Psoas muscle (tissue), 8 donors: Measurements from ENCODE around the gene TMEM273. TPM values are rescaled to one million over a fixed set of nuclear protein-coding genes. Genes with fewer than 3 reads are reported as not detected.
"Not testable (repeated sequence)": the region's sequence is repeated elsewhere in the genome, so short reads cannot be mapped to it uniquely, and the experiment has no call there.

Experiments
- ATAC-seq, 4 donors: fragments of 200-7000 bp; cut with Tn5 transposase; one replicate each; pipeline ENCODE4 v1.9.1; 2020; ENCODE audit warnings: moderate library complexity in 3 of 4, mild to moderate bottlenecking in 2 of 4
- DNase-seq, 2 donors: peaks; one replicate each; pipeline ENCODE4 v3.0.0-alpha.2; 2020
- H3K27ac ChIP-seq: fragments of 200-600 bp; one replicate; pipeline ENCODE4 v1.8.0; 2022
- H3K27me3 ChIP-seq, 3 donors: fragments of 200-600 bp in 1 of 3; one replicate each; pipeline versions ENCODE4 v1.6.1 to v1.8.0; 2013 to 2022; ENCODE audit warnings: low read length in 2 of 3, mild to moderate bottlenecking in 2 of 3, moderate library complexity in 1 of 3; ENCODE audit not compliant: insufficient read depth in 3 of 3
- H3K36me3 ChIP-seq, 2 donors: fragments of 200-600 bp in 1 of 2; one replicate each; pipeline versions ENCODE4 v1.6.1 to v1.8.0; 2013 to 2022; ENCODE audit warnings: low read depth in 1 of 2, mild to moderate bottlenecking in 1 of 2, moderate library complexity in 1 of 2; ENCODE audit not compliant: insufficient read depth in 1 of 2
- H3K4me1 ChIP-seq: fragments of 200-600 bp; one replicate; pipeline ENCODE4 v1.8.0; 2022
- H3K4me3 ChIP-seq: fragments of 200-600 bp; one replicate; pipeline ENCODE4 v1.8.0; 2022; ENCODE audit warnings: mild to moderate bottlenecking
- H3K9me3 ChIP-seq: fragments of 200-600 bp; one replicate; pipeline ENCODE4 v1.8.0; 2022
- WGBS, 3 donors: extraction: QIAGEN DNeasy Blood & Tissue Kit; methylation state at CpG; one replicate each; pipeline versions ENCODE4 v1.1.6 to v1.1.7; 2013; 5-methylcytosine and 5-hydroxymethylcytosine counted together
- intact Hi-C, 2 donors: fragments of 100-400 bp; cut with DNase I; formaldehyde crosslinking; loops; one replicate each; pipeline versions ENCODE4 v1.11.0 to v1.14.2; 2022
- polyA plus RNA-seq, 3 donors: library from polyadenylated mRNA; stranded (reverse); fragments of 200-250 nt; gene quantifications; one replicate each; pipeline ENCODE4 v1.2.3, GENCODE V29; 2013
- total RNA-seq, 4 donors: library from RNA; stranded (reverse); fragmentation: NEBNext Ultra II Directional in 2 of 4; extraction: Animal tissue kit (Norgen Biotek cat#: 25700) in 2 of 4; gene quantifications; one replicate each; pipeline versions ENCODE4 v1.2.1 to v1.2.4, GENCODE V29; 2021 to 2023
- TF ChIP-seq, protein P1 (sequence below): fragments of 200-600 bp; IDR thresholded peaks from one replicate; pipeline ENCODE4 v1.8.0; 2022; ENCODE audit warnings: antibody characterized with exemption
- donor health status: healthy with polysubstance abuse.
- donor health status: DM: no; HTN: no; CAD: no; lungs with moderate emphysema.
- donor health status: Bipolar disorder and iron deficiency.
- donor health status: healthy.
- donor health status: DM: yes; HTN: yes; CAD: no.
- donor health status: DM: no; HTN: no; CAD: no.
- donor health status: DM: no; HTN: no; CAD: no.
- donor health status: DM: yes; HTN: yes; CAD: no.

TMEM273 gene
- total and polyA plus RNA-seq, 7 donors = 3.5 to 12.0 (median 7.7) TPM

DNA sequence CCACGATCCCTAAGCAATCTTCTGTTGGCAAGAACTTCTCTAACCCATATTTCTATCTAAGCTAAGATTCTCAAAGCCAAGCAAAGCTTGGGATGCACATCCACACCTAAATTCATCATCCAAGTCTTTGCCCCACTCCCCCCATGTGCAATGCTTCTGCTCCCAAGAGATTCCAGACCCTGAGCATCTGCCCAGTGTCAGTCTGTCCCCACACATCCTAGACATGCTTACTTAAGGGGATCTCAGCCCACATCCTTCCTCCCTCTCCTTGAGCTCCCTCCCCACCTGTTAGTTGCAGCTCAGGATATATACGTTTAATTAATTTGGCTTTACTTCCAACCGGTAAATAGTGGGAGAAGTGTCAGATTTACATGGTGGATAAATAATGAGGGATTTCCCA is 17.0 kb upstream of the TMEM273 start:
- H3K27ac ChIP-seq = no peak overlapping the region
- TF ChIP-seq, protein P1, sequence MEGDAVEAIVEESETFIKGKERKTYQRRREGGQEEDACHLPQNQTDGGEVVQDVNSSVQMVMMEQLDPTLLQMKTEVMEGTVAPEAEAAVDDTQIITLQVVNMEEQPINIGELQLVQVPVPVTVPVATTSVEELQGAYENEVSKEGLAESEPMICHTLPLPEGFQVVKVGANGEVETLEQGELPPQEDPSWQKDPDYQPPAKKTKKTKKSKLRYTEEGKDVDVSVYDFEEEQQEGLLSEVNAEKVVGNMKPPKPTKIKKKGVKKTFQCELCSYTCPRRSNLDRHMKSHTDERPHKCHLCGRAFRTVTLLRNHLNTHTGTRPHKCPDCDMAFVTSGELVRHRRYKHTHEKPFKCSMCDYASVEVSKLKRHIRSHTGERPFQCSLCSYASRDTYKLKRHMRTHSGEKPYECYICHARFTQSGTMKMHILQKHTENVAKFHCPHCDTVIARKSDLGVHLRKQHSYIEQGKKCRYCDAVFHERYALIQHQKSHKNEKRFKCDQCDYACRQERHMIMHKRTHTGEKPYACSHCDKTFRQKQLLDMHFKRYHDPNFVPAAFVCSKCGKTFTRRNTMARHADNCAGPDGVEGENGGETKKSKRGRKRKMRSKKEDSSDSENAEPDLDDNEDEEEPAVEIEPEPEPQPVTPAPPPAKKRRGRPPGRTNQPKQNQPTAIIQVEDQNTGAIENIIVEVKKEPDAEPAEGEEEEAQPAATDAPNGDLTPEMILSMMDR = no peak
- H3K4me1 ChIP-seq = no peaks in the 10 kb centered on the region
- no peaks in the 10 kb centered on the region for H3K9me3 ChIP-seq
- no peak overlapping the region for H3K4me3 ChIP-seq
- H3K36me3 ChIP-seq = no peaks in the 10 kb centered on the region
- DNase-seq = no peak
- ATAC-seq = no peak
- intact Hi-C loops = no loop called here
- WGBS, 3 donors = 58 to 71% (median 68%) methylated on average over 3 of the region's 3 CpGs
- no peaks in the 10 kb centered on the region for H3K27me3 ChIP-seq

DNA sequence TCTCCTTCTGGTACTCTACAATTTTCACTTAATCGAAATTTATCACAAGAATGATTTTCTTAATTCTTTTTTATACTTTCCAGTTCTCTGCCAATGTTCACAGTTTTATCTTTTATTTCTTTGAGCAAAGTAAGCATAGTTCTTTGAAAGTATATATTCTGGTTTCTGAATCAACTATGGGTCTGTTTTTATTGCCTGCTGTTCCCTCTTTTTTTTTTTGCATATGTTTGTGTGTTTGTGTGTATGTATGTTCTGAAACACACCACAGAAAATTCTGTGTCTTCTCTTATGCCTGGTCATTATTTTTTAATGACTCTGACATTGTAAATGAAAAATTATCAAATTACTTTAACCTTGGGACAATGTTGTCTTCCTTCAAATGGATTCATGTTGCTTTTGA is 15.9 kb upstream of the TMEM273 start:
- H3K4me1 ChIP-seq = no peaks in the 10 kb centered on the region
- WGBS, 3 donors = 82 to 97% (median 83%) methylated on average over 1 of the region's 1 CpG
- no peak for DNase-seq

DNA sequence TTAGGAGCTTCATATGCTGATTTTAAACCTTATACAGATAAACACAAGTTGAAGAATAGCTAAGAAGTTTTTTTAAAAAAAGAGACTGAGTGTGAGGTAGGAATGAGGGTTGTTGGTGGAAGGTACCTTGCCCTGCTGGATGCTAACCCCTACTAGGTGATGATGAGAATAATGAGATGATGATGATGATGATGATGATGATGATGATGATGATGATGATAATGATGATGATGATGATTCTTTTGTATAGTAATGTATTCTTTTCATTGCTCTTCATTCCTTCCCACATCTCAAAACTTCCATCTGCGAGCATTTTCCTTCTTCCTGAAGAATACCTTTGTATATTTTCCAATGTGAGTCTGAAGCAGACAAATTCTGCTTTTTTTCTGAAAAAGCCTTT is 14.1 kb upstream of the TMEM273 start:
- TF ChIP-seq, protein P1 = no peak
- Histone ChIP-seq H3K27ac (no peak overlapping the region), H3K9me3 (no peaks in the 10 kb centered on the region), H3K27me3 (no peaks in the 10 kb centered on the region), H3K4me3 (no peak overlapping the region), H3K4me1 (no peaks in the 10 kb centered on the region), H3K36me3 (no peaks in the 10 kb centered on the region)
- 91 to 94% (median 92%) methylated on average over 1 of the region's 1 CpG for WGBS, 3 donors
- ATAC-seq (no peak), DNase-seq (no peak)
- intact Hi-C loops = no loop called here

More for the DNA sequence above, 15.9 kb upstream of the TMEM273 start:
- H3K9me3 ChIP-seq = no peaks in the 10 kb centered on the region
- no peaks in the 10 kb centered on the region for H3K27me3 ChIP-seq
- intact Hi-C loops = no loop called here
- ATAC-seq = no peak
- no peak overlapping the region for H3K4me3 ChIP-seq
- H3K36me3 ChIP-seq = no peaks in the 10 kb centered on the region
- TF ChIP-seq, protein P1 = no peak
- H3K27ac ChIP-seq = no peak overlapping the region

DNA sequence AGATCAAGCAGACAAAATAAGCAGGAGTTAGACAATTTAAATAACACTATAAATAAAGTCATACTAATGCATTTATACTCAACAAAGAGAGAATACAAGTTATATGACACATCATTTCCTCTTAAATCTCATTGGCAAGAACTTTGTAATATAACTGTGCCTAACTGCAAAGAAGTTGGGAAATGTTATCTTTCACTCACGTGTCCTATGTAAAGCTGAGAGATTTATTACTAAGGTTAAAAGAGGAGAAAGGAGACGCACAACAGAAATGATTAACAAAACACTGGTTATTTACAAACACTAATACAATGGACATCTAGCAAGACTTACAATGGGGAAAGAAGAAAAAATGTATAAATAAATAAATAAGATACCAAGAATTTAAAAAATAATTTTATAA is 12.7 kb upstream of the TMEM273 start:
- Histone ChIP-seq H3K4me3 (no peak overlapping the region), H3K36me3 (no peaks in the 10 kb centered on the region), H3K27me3 (no peaks in the 10 kb centered on the region), H3K9me3 (no peaks in the 10 kb centered on the region), H3K4me1 (no peaks in the 10 kb centered on the region), H3K27ac (no peak overlapping the region)
- intact Hi-C loops = no loop called here
- ATAC-seq = no peak
- 44 to 81% (median 60%) methylated on average over 2 of the region's 2 CpGs for WGBS, 3 donors
- no peak for DNase-seq
- TF ChIP-seq, protein P1 = no peak

DNA sequence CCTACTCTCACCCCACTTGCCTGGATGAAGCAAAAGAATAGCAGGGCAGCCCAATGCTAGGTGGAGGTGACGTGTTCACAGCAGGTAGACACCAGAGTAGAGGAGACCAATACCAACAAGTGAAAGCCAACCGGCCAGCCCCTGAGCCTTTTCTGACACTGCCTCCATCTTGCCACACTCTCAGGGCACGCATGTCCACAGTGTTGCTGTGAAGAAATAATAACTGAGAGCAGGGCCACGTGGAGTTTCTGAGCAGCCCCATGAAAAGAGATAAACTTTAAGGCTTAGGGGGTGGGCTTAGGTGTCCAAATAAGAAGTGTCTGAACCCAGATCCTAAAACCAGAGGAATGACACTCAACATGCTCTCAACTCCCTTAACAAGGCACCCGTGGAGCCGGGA is 9.0 kb upstream of the TMEM273 start:
- TF ChIP-seq, protein P1 = no peak
- no peaks in the 10 kb centered on the region for H3K27me3 ChIP-seq
- intact Hi-C loops = no loop called here
- 92 to 96% (median 93%) methylated on average over 6 of the region's 6 CpGs for WGBS, 3 donors
- no peaks in the 10 kb centered on the region for H3K4me1 ChIP-seq
- no peaks in the 10 kb centered on the region for H3K36me3 ChIP-seq
- no peak overlapping the region for H3K27ac ChIP-seq
- DNase-seq (no peak), ATAC-seq (no peak)
- no peak overlapping the region for H3K4me3 ChIP-seq
- H3K9me3 ChIP-seq = no peaks in the 10 kb centered on the region

DNA sequence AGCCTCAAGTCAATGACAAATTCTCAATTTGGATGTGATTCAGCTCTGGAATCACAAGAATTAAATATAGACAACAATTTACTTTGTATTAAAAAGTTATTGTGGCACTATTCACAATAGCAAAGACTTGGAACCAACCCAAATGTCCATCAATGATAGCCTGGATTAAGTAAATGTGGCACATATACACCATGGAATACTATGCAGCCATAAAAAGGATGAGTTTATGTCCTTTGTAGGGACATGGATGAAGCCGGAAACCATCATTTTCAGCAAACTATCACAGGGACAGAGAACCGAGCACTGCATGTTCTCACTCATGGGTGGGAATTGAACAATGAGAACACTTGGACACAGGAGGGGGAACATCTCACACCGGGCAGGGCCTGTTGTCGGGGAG is 7.7 kb upstream of the TMEM273 start:
- H3K36me3 ChIP-seq, H3K9me3 ChIP-seq, H3K27me3 ChIP-seq, intact Hi-C loops, DNase-seq, H3K4me1 ChIP-seq, H3K4me3 ChIP-seq, ATAC-seq, H3K27ac ChIP-seq: not testable (repeated sequence)
- WGBS, 3 donors = 94 to 100% (median 96%) methylated on average over 4 of the region's 4 CpGs
